Sigmoid colon (tissue), 7 donors: ENCODE measurements around the gene FGF4. TPM values are rescaled to one million over a fixed set of nuclear protein-coding genes. Genes with fewer than 3 reads are reported as not detected.

Experiments used
- DNase-seq: peaks from one replicate; pipeline ENCODE4 v3.0.0-alpha.2; 2019
- H3K27ac ChIP-seq, 4 donors: fragments of 200-600 bp; sonication (generic); one replicate each; pipeline ENCODE4 v1.5.1; 2016 to 2019; ENCODE audit warnings: mild to moderate bottlenecking in 1 of 4
- H3K27me3 ChIP-seq, 3 donors: fragments of 200-600 bp; sonication (generic); one replicate each; pipeline ENCODE4 v1.5.1; 2019; ENCODE audit warnings: mild to moderate bottlenecking in 1 of 3
- H3K36me3 ChIP-seq, 4 donors: fragments of 200-600 bp; sonication (generic); one replicate each; pipeline ENCODE4 v1.5.1; 2016 to 2019
- H3K4me1 ChIP-seq, 4 donors: fragments of 200-600 bp; sonication (generic); one replicate each; pipeline ENCODE4 v1.5.1; 2017 to 2019
- H3K4me3 ChIP-seq, 4 donors: fragments of 200-600 bp; sonication (generic); one replicate each; pipeline ENCODE4 v1.5.1; 2017 to 2019; ENCODE audit warnings: mild to moderate bottlenecking in 2 of 4, moderate library complexity in 1 of 4
- H3K9me3 ChIP-seq, 4 donors: fragments of 200-600 bp in 3 of 4; sonication (generic) in 3 of 4; one replicate each; pipeline versions ENCODE4 v1.5.1 to v1.6.1; 2013 to 2019
- CTCF ChIP-seq, 4 experiments: fragments of 450-650 bp in 3 of 4; fragments of 200-600 bp in 1 of 4; IDR thresholded peaks; one replicate each; pipeline ENCODE4 v1.5.1; 2016 to 2019; ENCODE audit warnings: antibody characterized with exemption in 4 of 4, mild to moderate bottlenecking in 3 of 4, moderate library complexity in 2 of 4
- EP300 ChIP-seq, 4 donors: sonication (generic); formaldehyde crosslinking; IDR thresholded peaks; one replicate each; pipeline ENCODE4 v1.6.1; 2017; ENCODE audit warnings: antibody characterized with exemption in 4 of 4
- POLR2A ChIP-seq, 2 donors: fragments of 450-650 bp; IDR thresholded peaks; one replicate each; pipeline ENCODE4 v1.6.1; 2016; ENCODE audit warnings: antibody characterized with exemption in 2 of 2, mild to moderate bottlenecking in 2 of 2, moderate library complexity in 2 of 2
- POLR2AphosphoS5 ChIP-seq, 4 donors: sonication (generic); formaldehyde crosslinking; IDR thresholded peaks; one replicate each; pipeline ENCODE4 v1.6.1; 2017; ENCODE audit warnings: antibody characterized with exemption in 4 of 4
- WGBS, 2 donors: extraction: QIAGEN DNeasy Blood & Tissue Kit; methylation state at CpG; one replicate each; pipeline ENCODE4 v1.1.7; 2013; 5-methylcytosine and 5-hydroxymethylcytosine counted together
- intact Hi-C: fragments of 100-400 bp; cut with DNase I; formaldehyde crosslinking; loops from one replicate; pipeline ENCODE4 v1.15.1; 2023
- polyA plus RNA-seq, 3 donors: library from polyadenylated mRNA; stranded (reverse); fragments of 200-250 nt; gene quantifications; one replicate each; pipeline ENCODE4 v1.2.3, GENCODE V29; 2013
- total RNA-seq, 4 donors: library from RNA; depleted of rRNA; stranded (reverse); fragments of >200 nt; gene quantifications; one replicate each; pipeline ENCODE4 v1.1.0, GENCODE V29; 2016
- donor health status: healthy with polysubstance abuse.
- donor health status: Bipolar disorder and iron deficiency.
- donor health status: healthy.

Gene FGF4
- total and polyA plus RNA-seq, 7 donors = not detected

- Histone ChIP-seq H3K27ac (no peak overlapping the region), H3K36me3 (no peaks in the 10 kb centered on the region), H3K27me3 (peaks cover 3 to 47% (median 14%) of the 10 kb centered on the region in 3 donors), H3K9me3 (no peaks in the 10 kb centered on the region), H3K4me3 (no peak overlapping the region), H3K4me1 (no peaks in the 10 kb centered on the region)
- TF ChIP-seq CTCF (IDR thresholded peaks at IDR 0.05) (no peak), EP300 (IDR thresholded peaks at IDR 0.05) (no peak), POLR2A (IDR thresholded peaks at IDR 0.05) (no peak), POLR2AphosphoS5 (IDR thresholded peaks at IDR 0.05) (no peak)
- 93 to 94% methylated on average over 39 of the region's 39 CpGs for WGBS, 2 donors
- intact Hi-C loops = no loop called here
- DNase-seq = no peak
Observed at GRCh38 chr11:69810289-69811118, 35.4 kb upstream of the FGF4 start.

DNA sequence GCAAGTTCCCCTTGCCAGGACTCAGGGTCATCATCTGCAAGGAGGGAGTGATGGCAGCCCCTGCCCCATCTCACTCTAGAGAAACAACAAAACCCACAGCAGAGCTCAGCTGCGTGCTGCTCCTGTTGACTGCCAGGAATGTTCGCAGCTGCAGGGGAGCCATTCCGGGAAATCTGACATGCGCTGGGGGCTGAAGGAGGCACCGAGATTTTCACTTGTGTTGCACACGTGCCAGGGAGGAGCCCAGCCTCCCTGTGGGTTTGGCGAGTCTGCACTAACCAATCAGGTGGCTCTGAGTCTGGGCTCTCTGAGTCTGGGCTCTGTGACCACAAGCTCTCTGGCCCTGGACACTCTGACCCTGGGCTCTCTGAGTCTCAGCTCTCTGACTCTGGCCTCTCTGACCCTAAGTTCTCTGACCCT lies 33.5 kb upstream of the FGF4 start:
- Histone ChIP-seq H3K4me1 (no peaks in the 10 kb centered on the region), H3K27ac (no peak overlapping the region), H3K36me3 (no peaks in the 10 kb centered on the region), H3K27me3 (peaks cover 3 to 28% (median 13%) of the 10 kb centered on the region in 3 donors), H3K4me3 (no peak overlapping the region), H3K9me3 (no peaks in the 10 kb centered on the region)
- DNase-seq = no peak
- intact Hi-C loops = no loop called here
- TF ChIP-seq POLR2A (IDR thresholded peaks at IDR 0.05) (no peak), EP300 (IDR thresholded peaks at IDR 0.05) (no peak), CTCF (IDR thresholded peaks at IDR 0.05) (no peak), POLR2AphosphoS5 (IDR thresholded peaks at IDR 0.05) (no peak)
- WGBS, 2 donors = 35 to 61% methylated on average over 7 of the region's 7 CpGs

DNA sequence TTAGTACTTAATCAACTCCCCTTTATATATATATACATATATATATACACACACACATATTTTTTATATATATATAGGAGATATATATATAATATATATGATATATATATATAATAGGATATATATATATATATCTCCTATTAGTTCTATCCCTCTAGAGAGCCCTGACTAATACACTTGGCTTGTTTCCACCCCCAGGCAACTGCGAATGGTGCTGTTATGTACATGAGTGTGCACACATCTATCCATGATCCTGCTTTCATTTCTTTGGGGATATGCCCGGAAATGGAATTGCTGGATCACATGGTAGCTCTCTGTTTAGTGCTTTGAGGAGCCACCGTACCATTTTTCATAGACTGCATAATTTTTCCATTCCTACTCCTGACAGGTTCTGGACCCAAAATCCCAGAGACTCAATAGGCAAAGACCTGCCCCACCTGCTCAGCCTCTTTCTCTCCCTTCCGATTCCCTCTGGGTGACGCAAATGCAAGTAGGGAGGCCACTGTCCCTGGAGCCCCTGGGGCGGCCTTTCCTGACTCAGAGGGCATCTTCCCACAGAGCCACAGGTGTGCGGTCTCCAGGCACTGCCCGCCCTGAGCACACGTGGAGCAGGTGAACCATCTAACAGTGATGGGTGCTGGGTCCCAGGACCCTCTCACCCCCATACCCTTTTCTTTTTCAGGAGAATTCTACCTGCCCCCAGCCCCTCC lies 32.1 kb upstream of the FGF4 start:
- Histone ChIP-seq H3K4me1 (no peaks in the 10 kb centered on the region), H3K27ac (no peak overlapping the region), H3K27me3 (peaks cover 0 to 14% (median 1%) of the 10 kb centered on the region in 3 donors), H3K9me3 (no peaks in the 10 kb centered on the region), H3K4me3 (no peak overlapping the region), H3K36me3 (no peaks in the 10 kb centered on the region)
- WGBS, 2 donors = 91 to 93% methylated on average over 9 of the region's 9 CpGs
- intact Hi-C loops = no loop called here
- TF ChIP-seq CTCF (IDR thresholded peaks at IDR 0.05) (no peak), POLR2AphosphoS5 (IDR thresholded peaks at IDR 0.05) (no peak), EP300 (IDR thresholded peaks at IDR 0.05) (no peak), POLR2A (IDR thresholded peaks at IDR 0.05) (no peak)
- DNase-seq = no peak

DNA sequence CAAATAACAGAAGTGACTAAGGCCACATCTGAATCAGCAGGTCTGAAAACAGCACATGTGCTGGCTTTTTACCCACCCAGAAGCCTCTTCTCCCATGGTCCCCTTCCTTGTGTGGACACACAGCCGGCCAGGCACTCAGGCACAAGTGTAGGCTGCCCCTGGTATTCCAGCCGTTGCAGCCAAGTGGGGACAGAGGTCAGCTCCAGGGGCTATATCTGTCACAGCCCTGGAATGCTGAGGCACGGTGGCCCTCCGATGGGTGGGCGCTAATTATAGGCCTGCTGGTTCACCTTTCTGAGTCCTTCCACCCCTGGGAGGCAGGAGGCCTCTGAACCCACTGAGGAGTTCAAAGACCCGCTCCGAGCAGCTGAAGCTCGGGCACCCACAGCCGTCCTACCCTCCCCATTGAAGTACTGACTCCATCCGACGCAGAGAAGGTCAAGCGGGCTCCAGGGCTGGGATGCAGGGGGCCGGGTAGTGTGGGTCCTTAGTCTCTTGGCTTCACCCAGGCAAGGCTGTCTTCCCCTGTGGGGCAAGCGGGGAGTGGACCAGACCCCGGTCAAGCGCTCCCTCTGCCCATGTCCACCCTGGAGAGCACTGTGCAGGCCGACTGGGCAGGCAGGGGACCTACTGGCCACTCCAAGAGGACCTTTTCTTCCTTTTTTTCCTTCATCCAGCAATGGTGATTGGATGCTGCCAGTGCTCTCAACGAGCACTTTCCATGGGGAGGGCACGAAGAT lies 29.8 kb upstream of the FGF4 start:
- Histone ChIP-seq H3K4me1 (no peaks in the 10 kb centered on the region), H3K4me3 (no peak overlapping the region), H3K9me3 (no peaks in the 10 kb centered on the region), H3K27me3 (peaks cover 0 to 9% (median 0%) of the 10 kb centered on the region in 3 donors), H3K27ac (no peak overlapping the region), H3K36me3 (no peaks in the 10 kb centered on the region)
- intact Hi-C loops = no loop called here
- no peak for DNase-seq
- WGBS, 2 donors = 75 to 77% methylated on average over 19 of the region's 19 CpGs
- TF ChIP-seq EP300 (IDR thresholded peaks at IDR 0.05) (no peak), CTCF (IDR thresholded peaks at IDR 0.05) (no peak), POLR2A (IDR thresholded peaks at IDR 0.05) (no peak), POLR2AphosphoS5 (IDR thresholded peaks at IDR 0.05) (no peak)
